BJ (cell line): ENCODE results near the gene ATG2A. TPM values are rescaled to one million over a fixed set of nuclear protein-coding genes. Genes with fewer than 3 reads are reported as not detected.

Source experiments
- CTCF ChIA-PET: fragments of 350-600 bp; formaldehyde crosslinking; extraction: SDS; loops from one replicate; lab custom pipeline; 2021; ENCODE audit warnings: antibody characterized with exemption, inconsistent platforms; lab: Yijun Ruan, JAX
- POLR2A ChIA-PET: fragments of 300-600 bp; sonication (Branson Sonifier 250); formaldehyde crosslinking; extraction: SDS; loops from one replicate; lab custom pipeline; 2021; ENCODE audit warnings: antibody characterized with exemption; lab: Charles Lee
- DNase-seq: peaks from one replicate; pipeline ENCODE4 v3.0.0-alpha.2; 2011; ENCODE audit warnings: low read depth
- H3K27me3 ChIP-seq: 2 replicates; pipeline ENCODE4 v1.6.0; 2011; ENCODE audit warnings: low read length; ENCODE audit not compliant: control insufficient read depth, insufficient read depth
- H3K36me3 ChIP-seq: 2 replicates; pipeline ENCODE4 v1.5.1; 2011; ENCODE audit warnings: low read length; ENCODE audit not compliant: control insufficient read depth, insufficient read depth
- H3K4me3 ChIP-seq: 2 replicates; pipeline ENCODE4 v1.5.1; 2011; ENCODE audit warnings: low read depth, mild to moderate bottlenecking, control low read depth, low read length
- CTCF ChIP-seq: IDR thresholded peaks from 2 replicates; pipeline ENCODE4 v1.5.1; 2011; ENCODE audit warnings: low read depth, mild to moderate bottlenecking, control low read depth, inconsistent platforms, low read length, moderate library complexity; ENCODE audit not compliant: insufficient read depth
- polyA plus RNA-seq: library from polyadenylated mRNA; depleted of rRNA; stranded (reverse); fragments of >200 nt; gene quantifications from 2 replicates; pipeline ENCODE4 v1.2.3, GENCODE V29; 2011

The ATG2A gene
- polyA plus RNA-seq, 1 experiment: 7.0 TPM

- Histone ChIP-seq H3K27me3 (no peaks in the 10 kb centered on the region), H3K36me3 (peaks cover 17% of the 10 kb centered on the region), H3K4me3 (no peak overlapping the region)
- ChIA-PET CTCF (interaction anchor here (1.2 to 29.2 kb wide), 4 partner anchors 11 to 20 kb away, joined by 3 to 797 read pairs (median 10); partner anchors contain the start of gene EHD1), POLR2A (no interaction called here)
- no peak for DNase-seq
- no peak for TF ChIP-seq CTCF
Measured at GRCh38 chr11:64866173-64866491, 50.9 kb downstream of the ATG2A start.

- POLR2A ChIA-PET: interaction anchor here (0.8 kb wide), 1 partner anchor 11 kb away, joined by 3 read pairs; no protein-coding TSS in a partner anchor
- Histone ChIP-seq H3K4me3 (no peak overlapping the region), H3K27me3 (no peaks in the 10 kb centered on the region), H3K36me3 (peaks cover 14% of the 10 kb centered on the region)
- DNase-seq: peak; percentile 71
- CTCF ChIA-PET: interaction anchor here (0.6 to 29.2 kb wide), 6 partner anchors 11 to 98 kb away, joined by 3 to 797 read pairs (median 8); partner anchors contain the start of gene EHD1
- no peak for TF ChIP-seq CTCF
Measured at GRCh38 chr11:64865286-64866172, 51.5 kb downstream of the ATG2A start.

GRCh38 chr11:64864473-64865285 is 52.3 kb downstream of the ATG2A start:
- DNase-seq: no peak
- Histone ChIP-seq H3K4me3 (no peak overlapping the region), H3K27me3 (no peaks in the 10 kb centered on the region), H3K36me3 (peaks cover 16% of the 10 kb centered on the region)
- no peak for TF ChIP-seq CTCF
- ChIA-PET CTCF (interaction anchor here (1.1 to 29.2 kb wide), 8 partner anchors 10 to 176 kb away, joined by 3 to 797 read pairs (median 6); partner anchors contain the start of genes CDC42BPG and EHD1), POLR2A (interaction anchor here (0.8 kb wide), 2 partner anchors 10 to 13 kb away, joined by 3 read pairs; no protein-coding TSS in a partner anchor)

GRCh38 chr11:64864135-64864472 is 52.9 kb downstream of the ATG2A start:
- POLR2A ChIA-PET: interaction anchor here (0.8 kb wide), 1 partner anchor 14 kb away, joined by 3 read pairs; no protein-coding TSS in a partner anchor
- no peaks in the 10 kb centered on the region for H3K27me3 ChIP-seq
- no peak for DNase-seq
- no peak overlapping the region; the same call in 1 of the 2 replicates for H3K4me3 ChIP-seq
- no peak for TF ChIP-seq CTCF
- CTCF ChIA-PET: interaction anchor here (0.6 to 29.2 kb wide), 9 partner anchors 9 to 175 kb away, joined by 3 to 797 read pairs (median 5); partner anchors contain the start of genes CDC42BPG and EHD1
- H3K36me3 ChIP-seq: peaks cover 17% of the 10 kb centered on the region
